Trophoblast cell (in vitro differentiated cells and primary cell): Measurements from ENCODE around the gene EXOSC10.

Experiments used
- DNase-seq, 2 donors: peaks; one replicate each; pipeline ENCODE4 v3.0.0-alpha.2; 2016
- H2AFZ ChIP-seq: 2 replicates; pipeline ENCODE4 v1.6.1; 2013; ENCODE audit warnings: low read length, moderate library complexity, mild to moderate bottlenecking; ENCODE audit not compliant: insufficient read depth, poor library complexity
- H2AK5ac ChIP-seq: 2 replicates; pipeline ENCODE4 v1.6.1; 2013; ENCODE audit warnings: mild to moderate bottlenecking, low read length
- H2BK120ac ChIP-seq: 2 replicates; pipeline ENCODE4 v1.6.1; 2013; ENCODE audit warnings: low read length, mild to moderate bottlenecking, moderate library complexity; ENCODE audit not compliant: insufficient read depth, poor library complexity
- H2BK12ac ChIP-seq: 2 replicates; pipeline ENCODE4 v1.6.1; 2013; ENCODE audit warnings: mild to moderate bottlenecking, low read length, moderate library complexity
- H2BK5ac ChIP-seq: 2 replicates; pipeline ENCODE4 v1.6.1; 2013; ENCODE audit warnings: low read length, low read depth, moderate library complexity, mild to moderate bottlenecking; ENCODE audit not compliant: poor library complexity
- H3K14ac ChIP-seq: 2 replicates; pipeline ENCODE4 v1.6.1; 2013; ENCODE audit warnings: mild to moderate bottlenecking, low read length
- H3K18ac ChIP-seq: 2 replicates; pipeline ENCODE4 v1.6.1; 2013; ENCODE audit warnings: mild to moderate bottlenecking, low read length
- H3K23ac ChIP-seq: 2 replicates; pipeline ENCODE4 v1.6.1; 2013; ENCODE audit warnings: low read length
- H3K27ac ChIP-seq: 2 replicates; pipeline ENCODE4 v1.5.1; 2013; ENCODE audit warnings: low read depth, mild to moderate bottlenecking, inconsistent platforms, low read length, moderate library complexity
- H3K27me3 ChIP-seq: 2 replicates; pipeline ENCODE4 v1.6.1; 2013; ENCODE audit warnings: inconsistent platforms, mild to moderate bottlenecking, low read length, moderate library complexity; ENCODE audit not compliant: insufficient read depth
- H3K36me3 ChIP-seq, 2 experiments: 1 replicate in 1 of 2; 2 replicates in 1 of 2; pipeline ENCODE4 v1.6.1; 2013; ENCODE audit warnings: low read length in 2 of 2, mild to moderate bottlenecking in 2 of 2, moderate library complexity in 1 of 2; ENCODE audit not compliant: insufficient read depth in 2 of 2, control insufficient read depth in 1 of 2
- H3K4ac ChIP-seq: 2 replicates; pipeline ENCODE4 v1.6.1; 2013; ENCODE audit warnings: low read depth, mild to moderate bottlenecking, low read length, moderate library complexity
- H3K4me1 ChIP-seq, 2 experiments: 1 replicate in 1 of 2; 2 replicates in 1 of 2; pipeline ENCODE4 v1.6.1; 2013; ENCODE audit warnings: low read length in 2 of 2, mild to moderate bottlenecking in 2 of 2, moderate library complexity in 1 of 2; ENCODE audit not compliant: insufficient read depth in 2 of 2, control insufficient read depth in 1 of 2
- H3K4me2 ChIP-seq: 2 replicates; pipeline ENCODE4 v1.6.1; 2013; ENCODE audit warnings: inconsistent platforms, mild to moderate bottlenecking, low read length, moderate library complexity
- H3K4me3 ChIP-seq: 2 replicates; pipeline ENCODE4 v1.5.1; 2013; ENCODE audit warnings: mild to moderate bottlenecking, low read depth, low read length, inconsistent platforms
- H3K79me1 ChIP-seq: one replicate; pipeline ENCODE4 v1.6.1; 2013; ENCODE audit warnings: low read length
- H3K79me2 ChIP-seq: 2 replicates; pipeline ENCODE4 v1.6.1; 2013; ENCODE audit warnings: low read length, mild to moderate bottlenecking; ENCODE audit not compliant: control insufficient read depth, insufficient read depth, poor library complexity
- H3K9ac ChIP-seq: 2 replicates; pipeline ENCODE4 v1.6.1; 2013; ENCODE audit warnings: mild to moderate bottlenecking, low read length
- H3K9me3 ChIP-seq: 2 replicates; pipeline ENCODE4 v1.6.1; 2013; ENCODE audit warnings: low read depth, mild to moderate bottlenecking, control low read depth, inconsistent platforms, low read length; ENCODE audit not compliant: insufficient read depth
- H4K12ac ChIP-seq: 2 replicates; pipeline ENCODE4 v1.6.1; 2013; ENCODE audit warnings: low read depth, mild to moderate bottlenecking, low read length, moderate library complexity
- H4K8ac ChIP-seq: 2 replicates; pipeline ENCODE4 v1.6.1; 2013; ENCODE audit warnings: low read depth, mild to moderate bottlenecking, low read length, moderate library complexity
- H4K91ac ChIP-seq: one replicate; pipeline ENCODE4 v1.6.1; 2013; ENCODE audit warnings: low read depth, mild to moderate bottlenecking, low read length, moderate library complexity
- WGBS: extraction: QIAGEN DNeasy Blood & Tissue Kit; methylation state at CpG from one replicate; pipeline ENCODE4 v1.1.7; 2013; ENCODE audit warnings: missing lambda C conversion rate; ENCODE audit not compliant: insufficient read length, insufficient coverage; ENCODE audit errors: extremely low coverage; 5-methylcytosine and 5-hydroxymethylcytosine counted together

Gene EXOSC10

GRCh38 chr1:11071463-11072215, 28.0 kb downstream of the EXOSC10 start:
- H2AFZ ChIP-seq: no peak overlapping the region
- H3K27me3 ChIP-seq: no peaks in the 10 kb centered on the region
- no peak overlapping the region for H2BK12ac ChIP-seq
- no peak overlapping the region for H3K4ac ChIP-seq
- H2BK120ac ChIP-seq: no peak overlapping the region
- no peak overlapping the region for H3K9ac ChIP-seq
- H3K9me3 ChIP-seq: no peaks in the 10 kb centered on the region
- no peak overlapping the region for H4K8ac ChIP-seq
- H3K4me2 ChIP-seq: no peak overlapping the region
- no peak overlapping the region for H3K18ac ChIP-seq
- no peaks in the 10 kb centered on the region for H3K4me1 ChIP-seq
- no peak overlapping the region for H3K23ac ChIP-seq
- no peak overlapping the region for H3K27ac ChIP-seq
- no peak for DNase-seq
- no peak overlapping the region for H4K91ac ChIP-seq
- no peaks in the 10 kb centered on the region for H3K79me1 ChIP-seq
- no peak overlapping the region for H3K4me3 ChIP-seq
- H3K79me2 ChIP-seq: no peaks in the 10 kb centered on the region
- WGBS: no CpG with 5 or more reads among the region's 15 CpGs
- H2AK5ac ChIP-seq: no peak overlapping the region
- H3K14ac ChIP-seq: no peak overlapping the region
- no peak overlapping the region for H2BK5ac ChIP-seq
- peaks cover 76 to 85% of the 10 kb centered on the region in 2 experiments for H3K36me3 ChIP-seq
- H4K12ac ChIP-seq: no peak overlapping the region

GRCh38 chr1:11070876-11071275, 28.8 kb downstream of the EXOSC10 start:
- no peak overlapping the region for H3K9ac ChIP-seq
- H2BK120ac ChIP-seq: no peak overlapping the region
- H3K79me2 ChIP-seq: no peaks in the 10 kb centered on the region
- no peak overlapping the region for H4K91ac ChIP-seq
- no peak overlapping the region for H2BK5ac ChIP-seq
- H3K23ac ChIP-seq: no peak overlapping the region
- peaks cover 75 to 85% of the 10 kb centered on the region in 2 experiments for H3K36me3 ChIP-seq
- H3K4me2 ChIP-seq: no peak overlapping the region
- H3K18ac ChIP-seq: no peak overlapping the region
- WGBS: no CpG with 5 or more reads among the region's 11 CpGs
- no peak overlapping the region for H2AK5ac ChIP-seq
- H3K4me3 ChIP-seq: no peak overlapping the region
- no peak overlapping the region for H2BK12ac ChIP-seq
- no peak overlapping the region for H3K4ac ChIP-seq
- no peak overlapping the region for H4K8ac ChIP-seq
- H3K79me1 ChIP-seq: no peaks in the 10 kb centered on the region
- no peaks in the 10 kb centered on the region for H3K9me3 ChIP-seq
- no peak overlapping the region for H2AFZ ChIP-seq
- H3K27me3 ChIP-seq: no peaks in the 10 kb centered on the region
- H4K12ac ChIP-seq: no peak overlapping the region
- DNase-seq: no peak
- no peak overlapping the region for H3K14ac ChIP-seq
- no peaks in the 10 kb centered on the region for H3K4me1 ChIP-seq
- H3K27ac ChIP-seq: no peak overlapping the region

- Histone ChIP-seq H3K4me3 (no peak overlapping the region), H3K4ac (no peak overlapping the region), H4K91ac (no peak overlapping the region), H3K18ac (no peak overlapping the region), H3K9ac (no peak overlapping the region), H2AK5ac (no peak overlapping the region), H4K12ac (no peak overlapping the region), H3K4me1 (no peaks in the 10 kb centered on the region), H2BK12ac (no peak overlapping the region), H2BK5ac (no peak overlapping the region), H2AFZ (no peak overlapping the region), H3K4me2 (no peak overlapping the region), H3K36me3 (peaks cover 71 to 78% of the 10 kb centered on the region in 2 experiments), H3K14ac (no peak overlapping the region), H3K9me3 (no peaks in the 10 kb centered on the region), H3K27ac (no peak overlapping the region), H3K23ac (no peak overlapping the region), H2BK120ac (no peak overlapping the region), H3K27me3 (no peaks in the 10 kb centered on the region), H3K79me1 (no peaks in the 10 kb centered on the region), H4K8ac (no peak overlapping the region), H3K79me2 (no peaks in the 10 kb centered on the region)
- no CpG with 5 or more reads among the region's 17 CpGs for WGBS
- no peak for DNase-seq
These were observed 30.8 kb downstream of the EXOSC10 start for GRCh38 chr1:11068600-11069473.

- no peak overlapping the region for H3K4ac ChIP-seq
- H4K8ac ChIP-seq: no peak overlapping the region
- H3K27ac ChIP-seq: no peak overlapping the region
- H2BK5ac ChIP-seq: no peak overlapping the region
- DNase-seq: no peak
- no peak overlapping the region for H2BK120ac ChIP-seq
- H2BK12ac ChIP-seq: no peak overlapping the region
- no peak overlapping the region for H4K12ac ChIP-seq
- H3K18ac ChIP-seq: no peak overlapping the region
- H3K14ac ChIP-seq: no peak overlapping the region
- no peaks in the 10 kb centered on the region for H3K79me2 ChIP-seq
- H3K36me3 ChIP-seq: peaks cover 72 to 80% of the 10 kb centered on the region in 2 experiments
- H3K9ac ChIP-seq: no peak overlapping the region
- no peak overlapping the region for H3K4me3 ChIP-seq
- H2AFZ ChIP-seq: no peak overlapping the region
- H3K79me1 ChIP-seq: no peaks in the 10 kb centered on the region
- H4K91ac ChIP-seq: no peak overlapping the region
- no peaks in the 10 kb centered on the region for H3K27me3 ChIP-seq
- no peak overlapping the region for H2AK5ac ChIP-seq
- no CpG with 5 or more reads among the region's 18 CpGs for WGBS
- no peaks in the 10 kb centered on the region for H3K4me1 ChIP-seq
- no peaks in the 10 kb centered on the region for H3K9me3 ChIP-seq
- H3K23ac ChIP-seq: no peak overlapping the region
- no peak overlapping the region for H3K4me2 ChIP-seq
These were observed 31.7 kb downstream of the EXOSC10 start for GRCh38 chr1:11067716-11068599.
